ENCODE measurements around the gene ASXL3. TPM values are rescaled to one million over a fixed set of nuclear protein-coding genes. Genes with fewer than 3 reads are reported as not detected.

The ASXL3 gene
- total and polyA plus RNA-seq, 5 experiments from 2014 or later: not detected

GRCh38 chr18:33677891-33678290 lies 99.9 kb downstream of the ASXL3 start:
- H3K9me3 Mint-ChIP-seq: peaks cover 0 to 46% (median 8%) of the 10 kb centered on the region in 9 donors
- H3K4me3 Mint-ChIP-seq: no peak overlapping the region
- no peaks in the 10 kb centered on the region for H3K27me3 Mint-ChIP-seq
- POLR2A ChIA-PET: no interaction called here
- DNase-seq (no peak), ATAC-seq (no peak)
- H3K4me1 Mint-ChIP-seq: no peaks in the 10 kb centered on the region
- no peak overlapping the region for H3K27ac Mint-ChIP-seq
- no peaks in the 10 kb centered on the region for H3K36me3 Mint-ChIP-seq

GRCh38 chr18:33682436-33682835 lies 104.4 kb downstream of the ASXL3 start:
- ATAC-seq (no peak), DNase-seq (no peak)
- peaks cover 0 to 4% (median 0%) of the 10 kb centered on the region in 3 donors for H3K36me3 Mint-ChIP-seq
- peaks cover 0 to 29% (median 8%) of the 10 kb centered on the region in 9 donors for H3K9me3 Mint-ChIP-seq
- H3K27me3 Mint-ChIP-seq: no peaks in the 10 kb centered on the region
- no peak overlapping the region for H3K4me3 Mint-ChIP-seq
- H3K27ac Mint-ChIP-seq: no peak overlapping the region
- no peaks in the 10 kb centered on the region for H3K4me1 Mint-ChIP-seq
- POLR2A ChIA-PET: no interaction called here

- DNase-seq: no peak
- Mint-ChIP-seq H3K27me3 (no peaks in the 10 kb centered on the region), H3K4me3 (no peak overlapping the region), H3K36me3 (no peaks in the 10 kb centered on the region), H3K27ac (no peak overlapping the region), H3K9me3 (peaks cover 0 to 21% (median 5%) of the 10 kb centered on the region in 9 donors), H3K4me1 (no peaks in the 10 kb centered on the region)
- POLR2A ChIA-PET: no interaction called here
- no peak for ATAC-seq
These were observed 116.6 kb downstream of the ASXL3 start for GRCh38 chr18:33694593-33694992.

- Mint-ChIP-seq H3K27ac (no peak overlapping the region), H3K36me3 (no peaks in the 10 kb centered on the region), H3K9me3 (peaks cover 0 to 20% (median 4%) of the 10 kb centered on the region in 9 donors), H3K27me3 (no peaks in the 10 kb centered on the region), H3K4me3 (no peak overlapping the region), H3K4me1 (no peaks in the 10 kb centered on the region)
- DNase-seq: no peak
- POLR2A ChIA-PET: no interaction called here
- no peak for ATAC-seq
These were observed 118.5 kb downstream of the ASXL3 start for GRCh38 chr18:33696332-33697162.

GRCh38 chr18:33697498-33697897 lies 119.5 kb downstream of the ASXL3 start:
- H3K4me3 Mint-ChIP-seq: no peak overlapping the region
- no peaks in the 10 kb centered on the region for H3K36me3 Mint-ChIP-seq
- no peak overlapping the region for H3K27ac Mint-ChIP-seq

GRCh38 chr18:33699372-33699771 lies 121.4 kb downstream of the ASXL3 start:
- no peak for DNase-seq
- ATAC-seq: no peak
- H3K4me3 Mint-ChIP-seq: no peak overlapping the region
- POLR2A ChIA-PET: no interaction called here
- no peak overlapping the region for H3K27ac Mint-ChIP-seq
- H3K36me3 Mint-ChIP-seq: no peaks in the 10 kb centered on the region
- no peaks in the 10 kb centered on the region for H3K4me1 Mint-ChIP-seq
- H3K9me3 Mint-ChIP-seq: peaks cover 0 to 2% (median 0%) of the 10 kb centered on the region in 9 donors
- H3K27me3 Mint-ChIP-seq: no peaks in the 10 kb centered on the region

More at GRCh38 chr18:33697498-33697897, 119.5 kb downstream of the ASXL3 start:
- Mint-ChIP-seq H3K9me3 (peaks cover 0 to 12% (median 4%) of the 10 kb centered on the region in 9 donors), H3K27me3 (no peaks in the 10 kb centered on the region), H3K4me1 (no peaks in the 10 kb centered on the region)
- ATAC-seq (no peak), DNase-seq (no peak)
- POLR2A ChIA-PET: no interaction called here

GRCh38 chr18:33700513-33700976 lies 122.5 kb downstream of the ASXL3 start:
- Mint-ChIP-seq H3K4me3 (no peak overlapping the region), H3K4me1 (no peaks in the 10 kb centered on the region), H3K27ac (no peak overlapping the region), H3K27me3 (no peaks in the 10 kb centered on the region), H3K9me3 (peaks cover 0 to 4% (median 0%) of the 10 kb centered on the region in 9 donors), H3K36me3 (no peaks in the 10 kb centered on the region)
- POLR2A ChIA-PET: no interaction called here
- ATAC-seq (no peak), DNase-seq (no peak)

GRCh38 chr18:33702625-33703024 lies 124.6 kb downstream of the ASXL3 start:
- H3K27ac Mint-ChIP-seq: no peak overlapping the region
- ATAC-seq: no peak
- DNase-seq: no peak
- H3K4me1 Mint-ChIP-seq: no peaks in the 10 kb centered on the region
- no peak overlapping the region for H3K4me3 Mint-ChIP-seq
- H3K9me3 Mint-ChIP-seq: peaks cover 0 to 4% (median 0%) of the 10 kb centered on the region in 9 donors
- H3K36me3 Mint-ChIP-seq: no peaks in the 10 kb centered on the region
- no peaks in the 10 kb centered on the region for H3K27me3 Mint-ChIP-seq
- POLR2A ChIA-PET: no interaction called here

- no peak for ATAC-seq
- DNase-seq: no peak
- no peaks in the 10 kb centered on the region for H3K4me1 Mint-ChIP-seq
- no peak overlapping the region for H3K4me3 Mint-ChIP-seq
- no peak overlapping the region for H3K27ac Mint-ChIP-seq
- POLR2A ChIA-PET: no interaction called here
- no peaks in the 10 kb centered on the region for H3K27me3 Mint-ChIP-seq
- no peaks in the 10 kb centered on the region for H3K36me3 Mint-ChIP-seq
- H3K9me3 Mint-ChIP-seq: peaks cover 0 to 4% (median 0%) of the 10 kb centered on the region in 9 donors
These were observed 128.4 kb downstream of the ASXL3 start for GRCh38 chr18:33706391-33706790.

- H3K4me3 Mint-ChIP-seq: no peak overlapping the region
- H3K27me3 Mint-ChIP-seq: no peaks in the 10 kb centered on the region
- peaks cover 0 to 11% (median 3%) of the 10 kb centered on the region in 9 donors for H3K9me3 Mint-ChIP-seq
- no peak overlapping the region for H3K27ac Mint-ChIP-seq
- DNase-seq: no peak
- peaks cover 0 to 4% (median 0%) of the 10 kb centered on the region in 3 donors for H3K36me3 Mint-ChIP-seq
- no peaks in the 10 kb centered on the region for H3K4me1 Mint-ChIP-seq
- POLR2A ChIA-PET: no interaction called here
- no peak for ATAC-seq
These were observed 130.9 kb downstream of the ASXL3 start for GRCh38 chr18:33708876-33709275.

- Mint-ChIP-seq H3K36me3 (peaks cover 0 to 4% (median 0%) of the 10 kb centered on the region in 3 donors), H3K9me3 (peaks cover 0 to 12% (median 3%) of the 10 kb centered on the region in 9 donors), H3K4me1 (no peaks in the 10 kb centered on the region), H3K27me3 (no peaks in the 10 kb centered on the region), H3K4me3 (no peak overlapping the region), H3K27ac (no peak overlapping the region)
- POLR2A ChIA-PET: no interaction called here
- ATAC-seq (no peak), DNase-seq (no peak)
These were observed 132.2 kb downstream of the ASXL3 start for GRCh38 chr18:33710269-33710668.

- H3K4me3 Mint-ChIP-seq: no peak overlapping the region
- no peak for ATAC-seq
- no peak for DNase-seq
- peaks cover 0 to 4% (median 0%) of the 10 kb centered on the region in 3 donors for H3K36me3 Mint-ChIP-seq
- no peak overlapping the region for H3K27ac Mint-ChIP-seq
- no peaks in the 10 kb centered on the region for H3K4me1 Mint-ChIP-seq
- H3K27me3 Mint-ChIP-seq: no peaks in the 10 kb centered on the region
- POLR2A ChIA-PET: no interaction called here
- H3K9me3 Mint-ChIP-seq: peaks cover 0 to 14% (median 3%) of the 10 kb centered on the region in 9 donors
These were observed 133.5 kb downstream of the ASXL3 start for GRCh38 chr18:33711514-33711913.

- Mint-ChIP-seq H3K4me1 (no peaks in the 10 kb centered on the region), H3K36me3 (peaks cover 0 to 4% (median 0%) of the 10 kb centered on the region in 3 donors), H3K9me3 (peaks cover 0 to 13% (median 3%) of the 10 kb centered on the region in 9 donors), H3K4me3 (no peak overlapping the region), H3K27ac (no peak overlapping the region), H3K27me3 (no peaks in the 10 kb centered on the region)
- no peak for DNase-seq
- POLR2A ChIA-PET: no interaction called here
- no peak for ATAC-seq
These were observed 134.7 kb downstream of the ASXL3 start for GRCh38 chr18:33712719-33713118.
